Breast epithelium (tissue), 3 donors: ENCODE data around the gene NPB.

ENCODE experiments used
- POLR2AphosphoS5 ChIP-seq, 3 donors: sonication (generic); formaldehyde crosslinking; IDR thresholded peaks; one replicate each; pipeline ENCODE4 v1.6.1; 2017; ENCODE audit warnings: antibody characterized with exemption in 3 of 3
- TF ChIP-seq, protein P1 (sequence below), 3 donors: fragments of 450-650 bp; IDR thresholded peaks; one replicate each; pipeline ENCODE4 v1.5.1; 2016 to 2017; ENCODE audit warnings: antibody characterized with exemption in 3 of 3, mild to moderate bottlenecking in 3 of 3, moderate library complexity in 3 of 3

DNA sequence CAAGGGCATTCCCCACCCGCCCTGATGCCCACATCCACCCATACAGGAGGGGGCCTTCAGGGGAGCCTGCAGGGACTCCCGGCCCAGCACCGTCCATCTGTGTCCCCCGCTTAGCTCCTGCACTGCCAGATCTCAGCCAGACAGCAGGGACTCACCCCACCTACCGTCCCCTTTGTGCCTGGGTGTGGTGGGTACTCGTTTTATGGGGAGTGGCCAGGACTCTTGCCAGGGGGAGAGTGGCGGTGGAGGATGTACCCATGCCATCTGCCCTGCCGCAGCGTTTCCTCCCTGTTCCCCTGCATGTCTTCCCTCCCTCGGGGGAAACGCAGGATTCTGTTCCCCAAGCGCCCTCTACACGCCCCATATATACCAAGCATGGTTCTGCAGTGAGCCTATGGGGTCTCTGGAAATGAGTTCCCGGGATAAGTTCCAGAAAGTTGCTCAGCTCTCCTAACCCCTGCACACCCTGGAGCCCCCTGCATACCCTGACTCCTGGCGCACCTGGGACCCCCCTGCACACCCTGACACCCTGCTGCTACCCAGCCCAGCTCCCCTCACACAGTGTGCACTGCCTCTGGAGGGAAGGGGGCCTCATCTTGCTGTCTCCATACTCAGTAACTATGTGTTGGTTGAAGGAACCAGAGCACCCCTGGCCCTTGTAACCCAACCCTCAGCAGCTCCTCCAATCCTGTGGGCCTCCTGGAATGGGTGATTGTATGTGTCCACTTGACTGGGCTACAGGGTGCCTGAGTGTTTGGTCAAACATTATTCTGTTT, 29.7 kb downstream of the NPB start:
- TF ChIP-seq, protein P1, sequence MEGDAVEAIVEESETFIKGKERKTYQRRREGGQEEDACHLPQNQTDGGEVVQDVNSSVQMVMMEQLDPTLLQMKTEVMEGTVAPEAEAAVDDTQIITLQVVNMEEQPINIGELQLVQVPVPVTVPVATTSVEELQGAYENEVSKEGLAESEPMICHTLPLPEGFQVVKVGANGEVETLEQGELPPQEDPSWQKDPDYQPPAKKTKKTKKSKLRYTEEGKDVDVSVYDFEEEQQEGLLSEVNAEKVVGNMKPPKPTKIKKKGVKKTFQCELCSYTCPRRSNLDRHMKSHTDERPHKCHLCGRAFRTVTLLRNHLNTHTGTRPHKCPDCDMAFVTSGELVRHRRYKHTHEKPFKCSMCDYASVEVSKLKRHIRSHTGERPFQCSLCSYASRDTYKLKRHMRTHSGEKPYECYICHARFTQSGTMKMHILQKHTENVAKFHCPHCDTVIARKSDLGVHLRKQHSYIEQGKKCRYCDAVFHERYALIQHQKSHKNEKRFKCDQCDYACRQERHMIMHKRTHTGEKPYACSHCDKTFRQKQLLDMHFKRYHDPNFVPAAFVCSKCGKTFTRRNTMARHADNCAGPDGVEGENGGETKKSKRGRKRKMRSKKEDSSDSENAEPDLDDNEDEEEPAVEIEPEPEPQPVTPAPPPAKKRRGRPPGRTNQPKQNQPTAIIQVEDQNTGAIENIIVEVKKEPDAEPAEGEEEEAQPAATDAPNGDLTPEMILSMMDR (IDR thresholded peaks at IDR 0.05), result no peak
- no peak for TF ChIP-seq POLR2AphosphoS5 (IDR thresholded peaks at IDR 0.05)
